Fibroblast of the conjunctiva (primary cell): ENCODE measurements around the gene FCRL2.
"Not testable (repeated sequence)": the region's sequence is repeated elsewhere in the genome, so short reads cannot be mapped to it uniquely, and the experiment has no call there.

Experiments
- DNase-seq: peaks from one replicate; pipeline ENCODE4 v3.0.0-alpha.2; 2010; ENCODE audit warnings: low read depth

The FCRL2 gene

DNA sequence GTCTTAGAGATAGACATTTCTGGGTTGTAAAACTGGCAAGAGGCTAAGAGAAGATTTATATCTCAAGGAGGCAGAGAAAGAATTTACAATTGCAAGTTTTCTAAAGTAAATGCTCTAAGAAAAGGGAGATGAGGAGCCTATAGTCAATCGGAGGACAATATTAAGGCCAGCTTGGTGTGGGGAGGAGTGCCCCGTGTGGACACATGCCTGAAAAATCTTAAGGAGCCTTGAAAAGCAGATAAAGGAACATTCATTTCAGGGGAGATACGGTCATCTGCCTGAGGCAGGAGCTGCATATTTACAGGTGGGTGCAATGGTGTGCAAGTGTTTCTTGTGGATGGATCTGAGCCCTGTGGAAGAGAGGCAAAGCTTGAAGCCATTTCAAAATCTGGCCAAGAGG, 25.6 kb downstream of the FCRL2 start:
- DNase-seq: no peak

DNA sequence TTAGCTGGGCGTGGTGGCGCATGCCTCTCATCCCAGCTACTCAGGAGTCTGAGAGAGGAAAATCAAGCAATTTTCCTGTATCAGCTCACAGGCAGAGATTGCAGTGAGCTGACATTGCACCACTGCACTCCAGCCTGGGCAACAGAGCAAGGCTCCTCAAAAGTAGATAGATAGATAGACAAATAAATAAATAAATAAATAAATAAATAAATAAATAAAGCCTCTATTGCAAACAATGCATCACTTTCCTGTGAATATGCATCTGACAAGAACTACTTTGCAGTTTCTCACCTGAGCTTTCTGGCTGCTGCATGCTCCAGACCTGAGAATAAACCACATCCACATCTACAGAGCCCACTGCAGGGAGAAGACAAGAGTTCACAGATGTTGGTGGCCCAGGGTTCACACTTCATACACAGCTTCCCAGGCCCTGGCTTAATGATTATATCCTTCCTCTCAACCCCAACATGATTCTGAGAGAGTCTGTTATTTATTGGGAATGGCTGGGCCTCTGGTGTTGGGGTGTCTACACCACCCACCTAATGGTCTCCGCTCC, 28.6 kb downstream of the FCRL2 start:
- DNase-seq: no peak

DNA sequence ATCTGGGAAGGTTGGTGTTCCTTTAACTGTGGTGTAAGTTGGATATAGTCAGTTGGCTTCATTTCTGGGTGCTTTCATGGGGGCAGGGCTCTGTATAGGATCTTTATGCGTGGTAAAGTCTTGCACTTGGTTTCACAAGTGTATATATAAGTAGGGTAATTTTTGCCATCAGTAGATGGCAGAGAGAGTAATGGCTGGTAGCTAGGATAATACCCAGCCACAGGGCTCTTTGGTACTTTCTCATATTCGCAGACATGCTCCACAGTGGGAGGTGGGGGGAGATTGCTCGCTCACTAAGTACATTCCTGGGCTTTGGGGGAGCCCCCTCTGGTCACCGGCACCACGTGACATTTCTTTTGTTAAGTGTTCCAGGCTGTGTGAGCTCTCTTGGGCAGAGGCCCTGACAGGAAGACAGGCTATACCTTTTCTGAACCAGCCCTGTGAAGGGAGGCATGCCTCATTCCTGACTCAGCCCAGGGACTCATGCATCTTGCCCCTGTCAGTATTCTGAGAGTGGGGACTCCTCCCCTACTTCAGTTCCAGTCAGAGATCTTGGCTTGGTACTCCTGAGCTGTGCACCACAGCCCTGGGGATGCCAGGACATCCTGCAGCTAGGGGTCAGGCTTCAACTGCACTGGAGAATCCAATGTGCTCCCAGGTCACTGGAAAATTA, 37.6 kb downstream of the FCRL2 start:
- DNase-seq: no peak

DNA sequence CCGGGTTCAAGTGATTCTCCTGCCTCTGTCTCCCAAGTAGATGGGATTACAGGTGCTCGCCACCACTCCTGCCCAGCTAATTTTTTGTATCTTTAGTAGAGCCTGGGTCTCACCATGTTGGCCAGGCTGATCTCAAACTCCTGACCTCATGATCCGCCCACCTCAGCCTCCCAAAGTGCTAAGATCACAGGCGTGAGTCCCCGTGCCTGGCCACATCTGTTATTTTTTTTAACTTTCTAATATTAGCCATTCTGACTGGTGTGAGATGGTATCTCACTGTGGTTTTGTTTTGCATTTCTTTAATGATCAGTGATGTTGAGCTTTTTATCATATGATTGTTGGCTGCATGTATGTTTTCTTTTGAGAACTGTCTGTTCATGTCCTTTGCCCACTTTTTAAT, 40.9 kb downstream of the FCRL2 start:
- not testable (repeated sequence) for DNase-seq

DNA sequence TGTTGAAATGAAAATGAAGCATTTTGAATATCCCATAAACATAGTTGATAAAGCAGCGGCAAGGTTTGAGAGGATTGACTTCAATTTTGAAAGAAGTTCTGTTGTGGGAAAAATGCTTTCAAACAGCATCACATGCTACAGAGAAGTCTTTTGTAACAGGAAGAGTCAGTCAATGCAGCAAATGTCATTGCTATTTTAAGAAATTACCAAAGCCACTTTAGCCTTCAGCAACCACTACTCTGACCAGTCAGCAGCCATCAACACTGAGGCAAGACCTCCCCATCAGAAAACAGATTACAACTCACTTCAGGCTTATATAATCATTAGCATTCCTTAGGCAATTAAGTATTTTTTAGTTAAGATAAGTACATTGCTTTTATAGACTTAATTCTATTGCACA, 42.6 kb downstream of the FCRL2 start:
- DNase-seq: no peak

- no peak for DNase-seq
Measured at GRCh38 chr1:157732755-157733154, 44.2 kb downstream of the FCRL2 start.

DNA sequence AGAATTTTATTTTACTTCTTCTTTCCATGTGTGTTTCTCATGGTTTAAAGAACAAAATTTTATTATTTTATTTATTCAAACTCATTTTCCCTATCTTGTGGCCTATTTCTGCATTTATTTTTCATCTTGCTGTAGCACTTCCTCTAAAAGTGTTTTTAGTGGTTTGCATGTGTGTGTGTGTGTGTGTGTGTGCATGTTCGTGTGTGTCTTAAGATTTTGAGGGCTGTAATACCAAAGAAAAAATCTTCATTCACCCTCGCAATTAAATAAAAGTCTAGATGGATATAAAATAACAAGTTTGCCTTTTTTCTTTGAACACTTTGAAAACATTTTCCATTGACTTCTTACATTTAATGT, 51.7 kb downstream of the FCRL2 start:
- no peak for DNase-seq

DNA sequence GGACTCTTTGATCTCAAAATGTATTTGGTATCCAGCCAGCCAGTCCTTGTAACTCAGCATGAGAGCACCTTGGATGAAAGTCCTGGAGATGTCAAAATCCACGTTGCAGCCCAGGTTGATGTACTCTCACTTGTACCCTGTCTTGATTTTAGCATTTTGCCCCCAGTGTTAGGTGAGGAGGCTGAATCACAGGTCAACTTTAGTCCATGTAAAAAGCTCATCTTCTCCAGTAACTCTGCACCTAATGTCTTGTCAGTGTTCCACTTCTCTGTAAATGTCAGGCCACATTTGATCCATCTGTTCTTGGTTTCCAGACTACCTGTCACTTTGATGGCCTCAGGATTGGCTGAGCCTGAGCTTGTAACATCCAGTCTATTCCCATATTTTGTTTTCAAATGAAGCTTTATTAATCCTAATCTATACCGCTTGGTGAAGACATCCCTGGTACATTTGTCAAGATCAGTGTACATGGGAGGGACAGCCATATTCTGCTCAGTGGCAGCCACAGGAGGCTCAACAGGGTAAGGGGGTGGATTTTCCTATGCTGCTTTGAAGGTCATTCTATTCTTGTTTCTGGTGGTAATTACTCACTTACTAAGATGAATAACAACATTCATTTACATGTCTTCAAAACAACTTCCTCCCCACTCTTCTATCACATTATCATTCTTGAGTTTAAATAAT, 52.3 kb downstream of the FCRL2 start:
- no peak for DNase-seq

DNA sequence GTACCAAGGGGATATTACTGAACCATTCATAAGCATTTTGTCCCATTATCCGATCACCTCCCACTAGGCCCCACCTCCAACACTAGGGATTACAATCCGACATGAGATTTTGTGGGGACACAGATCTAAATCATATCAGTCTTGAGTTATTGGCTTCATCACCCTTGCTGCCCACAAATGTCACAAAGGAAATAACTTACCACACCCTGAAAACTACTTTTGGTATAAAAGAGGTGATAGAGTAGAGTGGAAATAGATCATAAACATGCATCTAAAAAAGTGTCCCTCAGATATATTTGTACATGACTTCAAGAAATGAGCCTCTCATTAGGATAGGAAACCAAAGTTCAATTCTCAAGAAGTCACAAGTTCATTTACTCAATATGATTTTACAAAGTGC, 53.8 kb downstream of the FCRL2 start:
- no peak for DNase-seq

- DNase-seq: no peak
Measured at GRCh38 chr1:157721985-157722384, 54.9 kb downstream of the FCRL2 start.

GRCh38 chr1:157715736-157716135, 61.2 kb downstream of the FCRL2 start:
- no peak for DNase-seq

- no peak for DNase-seq
Measured at GRCh38 chr1:157711802-157712201, 65.1 kb downstream of the FCRL2 start.

DNA sequence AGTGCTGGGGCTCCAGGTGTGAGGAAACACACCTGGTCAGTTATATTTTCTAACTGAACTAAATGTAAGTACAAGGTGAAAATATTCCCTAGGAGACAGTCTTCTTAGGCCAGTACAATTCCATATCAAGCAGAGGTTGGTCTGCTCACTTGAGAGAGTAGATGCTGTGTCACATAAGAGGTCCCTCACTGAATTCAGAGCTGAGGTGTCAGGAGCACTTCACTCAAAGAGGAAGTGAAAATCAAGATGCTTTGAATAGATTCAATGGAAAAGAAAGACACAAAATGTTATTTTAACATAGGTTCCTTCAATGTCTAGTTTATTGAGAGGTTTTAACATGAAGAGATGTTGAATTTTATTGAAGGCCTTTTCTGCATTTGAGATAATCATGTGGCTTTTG, 72.1 kb downstream of the FCRL2 start:
- no peak for DNase-seq

GRCh38 chr1:157703981-157704380, 73.0 kb downstream of the FCRL2 start:
- DNase-seq: no peak

DNA sequence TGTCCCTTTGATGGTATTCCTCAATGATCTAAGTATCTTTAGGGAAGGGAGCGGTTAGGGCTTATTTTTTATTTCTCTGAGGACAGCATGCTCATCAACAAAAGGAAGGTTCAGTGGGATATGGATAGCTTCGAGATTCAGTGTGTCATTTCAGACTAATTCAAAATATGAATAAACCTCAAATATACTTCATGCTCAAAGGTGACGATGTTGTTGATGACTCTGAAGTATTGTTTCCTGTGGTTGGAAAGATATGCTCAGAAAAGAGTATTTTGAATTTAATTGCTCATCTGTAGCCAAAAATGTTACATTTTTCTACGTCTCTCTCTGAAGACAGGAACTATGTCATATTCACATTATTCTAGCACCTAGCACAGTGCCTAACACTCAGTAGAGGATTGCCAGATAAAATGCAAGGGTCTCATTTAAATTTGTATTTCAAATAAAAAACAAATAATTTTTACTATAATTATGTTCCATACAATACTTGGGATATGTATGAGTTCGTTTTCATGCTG, 74.6 kb downstream of the FCRL2 start:
- DNase-seq: no peak

GRCh38 chr1:157700732-157701131, 76.2 kb downstream of the FCRL2 start, which contains the start of gene FCRL3:
TSS of gene FCRL3 (minus strand) at chr1:157700769. CDS start at chr1:157700489, 280 bp downstream.
- DNase-seq: no peak

- DNase-seq: no peak
Measured at GRCh38 chr1:157700305-157700704, 76.6 kb downstream of the FCRL2 start.

DNA sequence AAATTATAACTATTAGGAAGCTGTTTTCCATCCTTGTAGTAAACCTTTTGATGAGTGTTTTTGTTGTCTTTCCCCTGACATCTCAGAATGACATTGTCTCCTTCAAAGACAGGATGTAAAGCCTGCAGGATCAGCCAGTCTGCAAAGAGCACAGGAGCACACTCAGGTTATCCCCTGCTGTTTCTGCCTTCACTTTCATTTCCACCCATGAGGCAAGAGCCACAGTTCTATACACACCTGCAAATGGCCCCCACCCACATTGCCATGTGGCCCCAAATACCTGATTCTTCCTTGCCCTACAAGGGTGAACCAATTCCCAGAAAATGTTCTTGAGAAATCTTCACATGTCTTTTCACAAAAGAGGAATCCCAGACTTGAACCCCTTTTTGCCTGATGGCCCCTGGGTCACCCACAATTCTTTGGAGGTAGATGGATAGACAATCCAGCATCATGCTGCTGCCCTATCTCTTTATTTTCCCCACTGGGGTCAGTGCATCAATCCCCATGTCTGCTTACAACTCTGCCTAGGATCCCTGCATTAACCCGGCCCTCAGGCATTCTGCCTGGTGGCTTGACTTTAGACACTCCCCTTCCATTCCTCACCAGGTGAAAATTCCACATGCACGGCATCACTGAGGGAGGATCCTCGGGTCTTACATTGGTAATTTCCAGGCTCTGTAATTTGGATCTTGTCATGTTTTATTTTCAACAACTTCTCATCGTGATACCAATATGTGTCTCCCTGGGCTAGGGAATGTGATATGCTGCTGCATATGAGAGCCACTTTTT, 79.0 kb downstream of the FCRL2 start:
- no peak for DNase-seq

GRCh38 chr1:157696966-157697628, 79.8 kb downstream of the FCRL2 start:
- DNase-seq: no peak
